ENCODE measurements around the gene TNFSF13.

TNFSF13 gene, protein sequence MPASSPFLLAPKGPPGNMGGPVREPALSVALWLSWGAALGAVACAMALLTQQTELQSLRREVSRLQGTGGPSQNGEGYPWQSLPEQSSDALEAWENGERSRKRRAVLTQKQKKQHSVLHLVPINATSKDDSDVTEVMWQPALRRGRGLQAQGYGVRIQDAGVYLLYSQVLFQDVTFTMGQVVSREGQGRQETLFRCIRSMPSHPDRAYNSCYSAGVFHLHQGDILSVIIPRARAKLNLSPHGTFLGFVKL

DNA sequence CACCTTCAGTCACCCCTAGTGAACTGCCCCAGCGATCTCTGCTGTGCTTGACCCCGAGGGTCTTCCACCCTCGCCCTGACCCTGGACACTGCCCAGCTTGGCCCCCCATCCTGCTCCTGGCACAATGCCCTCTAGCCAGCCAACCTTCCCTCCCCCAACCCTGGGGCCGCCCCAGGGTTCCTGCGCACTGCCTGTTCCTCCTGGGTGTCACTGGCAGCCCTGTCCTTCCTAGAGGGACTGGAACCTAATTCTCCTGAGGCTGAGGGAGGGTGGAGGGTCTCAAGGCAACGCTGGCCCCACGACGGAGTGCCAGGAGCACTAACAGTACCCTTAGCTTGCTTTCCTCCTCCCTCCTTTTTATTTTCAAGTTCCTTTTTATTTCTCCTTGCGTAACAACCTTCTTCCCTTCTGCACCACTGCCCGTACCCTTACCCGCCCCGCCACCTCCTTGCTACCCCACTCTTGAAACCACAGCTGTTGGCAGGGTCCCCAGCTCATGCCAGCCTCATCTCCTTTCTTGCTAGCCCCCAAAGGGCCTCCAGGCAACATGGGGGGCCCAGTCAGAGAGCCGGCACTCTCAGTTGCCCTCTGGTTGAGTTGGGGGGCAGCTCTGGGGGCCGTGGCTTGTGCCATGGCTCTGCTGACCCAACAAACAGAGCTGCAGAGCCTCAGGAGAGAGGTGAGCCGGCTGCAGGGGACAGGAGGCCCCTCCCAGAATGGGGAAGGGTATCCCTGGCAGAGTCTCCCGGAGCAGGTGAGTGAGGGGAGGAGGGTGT is at the start of gene TNFSF13:
TNFSF13 (plus strand) TSS at position 207 of the 776 bp plus-strand sequence; CDS start at position 497, 290 bp downstream.
- DNase-seq (ENCODE audit: low spot score) = no peak

GRCh38 chr17:7508846-7509245 is 49.7 kb upstream of the TNFSF13 start:
- DNase-seq (ENCODE audit: low spot score) = no peak

DNA sequence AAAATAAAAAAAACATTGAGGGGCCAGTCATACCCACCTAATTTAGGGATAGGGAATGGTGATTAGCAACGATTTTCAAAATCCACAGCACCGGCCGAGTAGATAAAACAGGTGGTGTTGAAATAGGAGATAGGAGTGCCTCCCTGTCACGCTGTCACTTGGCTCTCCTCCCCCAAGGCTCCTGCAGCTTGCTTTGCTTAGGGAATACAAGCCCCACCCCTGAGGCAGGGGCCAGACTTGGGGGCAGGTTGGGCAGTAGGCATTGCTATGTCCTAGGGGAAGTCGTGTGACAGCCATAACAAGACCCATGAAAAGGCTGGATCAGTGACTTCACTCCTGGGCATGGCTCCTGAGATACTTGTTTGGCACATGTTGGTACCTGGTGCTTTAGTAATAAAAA is 48.6 kb upstream of the TNFSF13 start:
- DNase-seq (ENCODE audit: low spot score) = no peak

DNA sequence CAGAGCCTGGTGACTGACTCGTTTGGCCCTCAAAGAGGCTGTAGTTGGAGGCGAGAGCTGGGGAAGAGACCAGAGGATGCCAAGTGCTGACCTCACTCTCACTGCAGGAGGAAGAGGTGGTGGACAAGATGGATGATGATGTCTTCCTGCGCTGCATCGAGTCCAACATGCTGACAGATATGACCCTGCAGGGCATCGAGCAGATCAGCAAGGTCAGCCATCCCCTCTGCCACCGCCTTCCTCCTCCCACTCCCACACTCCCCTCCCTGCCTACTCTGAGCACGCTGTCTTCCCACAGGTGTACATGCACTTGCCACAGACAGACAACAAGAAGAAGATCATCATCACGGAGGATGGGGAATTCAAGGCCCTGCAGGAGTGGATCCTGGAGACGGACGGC is 47.4 kb upstream of the TNFSF13 start:
- DNase-seq (ENCODE audit: low spot score) = no peak

- no peak for DNase-seq (ENCODE audit: low spot score)
Measured at GRCh38 chr17:7512105-7512504, 46.4 kb upstream of the TNFSF13 start.

DNA sequence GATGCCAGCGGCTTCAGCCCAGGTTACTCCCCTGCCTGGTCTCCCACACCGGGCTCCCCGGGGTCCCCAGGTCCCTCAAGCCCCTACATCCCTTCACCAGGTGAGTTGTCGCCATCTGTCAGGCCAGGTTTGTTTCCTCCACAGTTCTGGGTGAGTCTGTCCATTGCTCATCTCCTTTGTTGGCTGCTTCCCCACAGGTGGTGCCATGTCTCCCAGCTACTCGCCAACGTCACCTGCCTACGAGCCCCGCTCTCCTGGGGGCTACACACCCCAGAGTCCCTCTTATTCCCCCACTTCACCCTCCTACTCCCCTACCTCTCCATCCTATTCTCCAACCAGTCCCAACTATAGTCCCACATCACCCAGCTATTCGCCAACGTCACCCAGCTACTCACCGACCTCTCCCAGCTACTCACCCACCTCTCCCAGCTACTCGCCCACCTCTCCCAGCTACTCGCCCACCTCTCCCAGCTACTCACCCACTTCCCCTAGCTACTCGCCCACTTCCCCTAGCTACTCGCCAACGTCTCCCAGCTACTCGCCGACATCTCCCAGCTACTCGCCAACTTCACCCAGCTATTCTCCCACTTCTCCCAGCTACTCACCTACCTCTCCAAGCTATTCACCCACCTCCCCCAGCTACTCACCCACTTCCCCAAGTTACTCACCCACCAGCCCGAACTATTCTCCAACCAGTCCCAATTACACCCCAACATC is 45.6 kb upstream of the TNFSF13 start:
- no peak for DNase-seq (ENCODE audit: low spot score)

DNA sequence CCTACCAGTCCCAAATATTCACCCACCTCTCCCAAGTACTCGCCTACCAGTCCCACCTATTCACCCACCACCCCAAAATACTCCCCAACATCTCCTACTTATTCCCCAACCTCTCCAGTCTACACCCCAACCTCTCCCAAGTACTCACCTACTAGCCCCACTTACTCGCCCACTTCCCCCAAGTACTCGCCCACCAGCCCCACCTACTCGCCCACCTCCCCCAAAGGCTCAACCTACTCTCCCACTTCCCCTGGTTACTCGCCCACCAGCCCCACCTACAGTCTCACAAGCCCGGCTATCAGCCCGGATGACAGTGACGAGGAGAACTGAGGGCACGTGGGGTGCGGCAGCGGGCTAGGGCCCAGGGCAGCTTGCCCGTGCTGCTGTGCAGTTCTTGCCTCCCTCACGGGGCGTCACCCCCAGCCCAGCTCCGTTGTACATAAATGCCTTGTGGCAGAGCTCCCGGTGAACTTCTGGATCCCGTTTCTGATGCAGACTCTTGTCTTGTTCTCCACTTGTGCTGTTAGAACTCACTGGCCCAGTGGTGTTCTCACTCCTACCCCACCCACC is 44.6 kb upstream of the TNFSF13 start:
- no peak for DNase-seq (ENCODE audit: low spot score)

DNA sequence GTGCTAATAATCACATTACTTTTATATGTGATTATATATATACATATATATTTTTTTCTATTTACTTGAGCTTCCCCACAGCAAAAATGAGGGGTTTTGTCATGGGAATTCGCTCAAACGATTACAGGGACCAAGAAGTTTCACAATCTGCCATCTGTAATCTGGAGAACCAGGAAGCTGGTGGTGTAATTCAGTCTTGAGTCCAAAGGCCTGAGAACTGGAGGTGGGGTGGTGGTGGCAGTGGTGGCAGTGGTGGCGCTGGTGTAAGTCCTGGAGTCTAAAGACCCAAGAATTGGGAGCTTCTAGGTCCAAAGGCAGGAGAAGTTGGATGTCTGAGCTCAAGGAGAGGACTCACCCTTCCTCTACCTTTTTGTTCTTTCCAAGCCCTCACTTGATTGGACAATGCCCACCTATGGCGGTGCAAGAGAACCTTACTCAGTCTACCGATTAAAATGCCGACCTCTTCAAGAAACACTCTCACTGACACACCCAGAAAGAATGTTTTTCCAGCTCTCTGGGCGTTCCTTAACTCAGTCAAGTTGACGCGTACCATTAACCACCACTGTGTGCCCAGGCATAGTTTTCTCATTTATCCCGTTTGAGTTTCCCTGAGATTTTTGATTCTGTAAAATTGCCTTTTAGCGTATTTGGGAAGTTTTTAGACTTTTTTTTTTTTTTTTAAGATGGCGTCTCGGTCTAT is 42.5 kb upstream of the TNFSF13 start:
- DNase-seq (ENCODE audit: low spot score) = no peak

DNA sequence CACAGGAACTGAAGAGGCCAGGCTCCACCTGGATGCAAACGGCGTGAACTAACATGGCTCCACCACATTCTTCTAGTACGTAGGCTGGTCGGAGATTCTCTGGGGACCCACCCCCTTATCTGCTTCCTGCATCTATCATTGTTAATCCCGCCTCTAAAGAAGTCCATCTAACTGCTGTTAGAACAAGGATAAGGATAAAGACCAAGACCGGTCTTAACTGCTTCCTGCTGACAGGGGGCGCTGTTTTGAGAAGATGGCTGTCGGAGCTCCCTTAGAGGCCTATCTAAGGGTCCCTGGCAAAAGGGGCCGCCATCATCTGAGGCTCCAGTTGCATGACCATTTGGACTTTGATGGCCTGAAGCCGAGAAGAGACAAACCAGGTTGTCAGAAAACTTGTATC is 35.5 kb upstream of the TNFSF13 start:
- no peak for DNase-seq (ENCODE audit: low spot score)

DNA sequence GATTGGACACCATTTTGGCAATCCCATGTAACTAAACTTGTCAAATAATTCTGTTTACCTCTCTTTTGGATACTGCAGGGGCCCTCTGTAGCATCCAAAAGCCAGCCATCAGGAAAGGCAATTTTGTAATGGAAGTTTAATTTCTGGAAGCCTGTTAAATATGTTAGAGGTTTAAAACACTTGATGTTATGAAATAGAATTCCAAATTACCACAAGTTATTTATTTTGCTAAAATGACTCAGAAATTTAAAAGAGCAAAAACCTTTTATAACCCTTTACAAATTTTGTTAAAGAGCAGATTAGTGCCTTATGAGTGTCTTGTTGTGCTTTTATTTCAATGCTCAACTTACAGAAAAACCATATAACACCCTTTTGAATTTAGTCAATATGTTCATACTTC is 29.7 kb upstream of the TNFSF13 start:
- no peak for DNase-seq (ENCODE audit: low spot score)

GRCh38 chr17:7530023-7530900 is 28.3 kb upstream of the TNFSF13 start:
- DNase-seq (ENCODE audit: low spot score) = no peak

DNA sequence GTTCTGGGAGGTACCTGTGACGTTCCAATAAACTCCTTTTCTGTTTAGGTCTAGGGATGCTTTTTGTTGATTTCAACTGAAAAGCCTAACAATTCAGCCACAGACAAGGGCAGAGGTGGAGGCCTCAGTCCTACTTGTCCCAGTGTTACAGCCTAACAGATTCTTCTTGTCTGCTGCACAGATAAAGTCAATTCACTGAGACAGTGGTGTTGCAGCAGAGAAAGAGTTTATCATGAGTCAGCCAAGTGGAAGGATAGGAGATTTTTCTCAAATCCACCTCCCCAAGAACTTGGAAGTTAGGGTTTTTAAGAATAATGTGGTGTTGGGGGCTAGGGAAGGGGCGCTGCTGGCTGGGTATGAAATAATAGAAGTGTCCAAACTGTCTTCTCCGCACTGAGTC is 20.5 kb upstream of the TNFSF13 start:
- no peak for DNase-seq (ENCODE audit: low spot score)

- no peak for DNase-seq (ENCODE audit: low spot score)
Measured at GRCh38 chr17:7538891-7539545, 19.5 kb upstream of the TNFSF13 start.

- no peak for DNase-seq (ENCODE audit: low spot score)
Measured at GRCh38 chr17:7541074-7541621, 17.4 kb upstream of the TNFSF13 start.

DNA sequence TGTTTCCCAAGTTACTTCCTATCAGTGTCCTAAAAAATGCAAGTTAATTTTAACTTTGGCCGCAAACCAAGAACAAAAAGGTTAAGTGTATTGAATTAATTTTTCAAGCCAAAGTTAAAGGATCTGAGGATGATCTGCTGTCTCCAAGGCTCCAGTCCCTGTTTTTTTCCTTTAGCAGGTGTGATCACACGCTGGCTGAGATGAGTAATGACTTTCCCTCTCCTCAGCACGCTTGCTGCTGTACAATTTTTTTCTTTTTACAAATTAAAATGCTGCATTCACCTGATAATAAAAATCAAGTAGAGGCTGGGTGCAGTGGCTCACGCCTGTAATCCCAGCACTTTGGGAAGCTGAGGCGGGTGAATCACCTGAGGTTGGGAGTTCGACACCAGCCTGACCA is 13.6 kb upstream of the TNFSF13 start:
- no peak for DNase-seq (ENCODE audit: low spot score)

- DNase-seq (ENCODE audit: low spot score) = no peak
Measured at GRCh38 chr17:7548585-7549400, 9.8 kb upstream of the TNFSF13 start, which contains the start of gene TNFSF12. TSS of gene TNFSF12 (plus strand) at chr17:7549058. CDS start at chr17:7549154, 96 bp downstream.

DNA sequence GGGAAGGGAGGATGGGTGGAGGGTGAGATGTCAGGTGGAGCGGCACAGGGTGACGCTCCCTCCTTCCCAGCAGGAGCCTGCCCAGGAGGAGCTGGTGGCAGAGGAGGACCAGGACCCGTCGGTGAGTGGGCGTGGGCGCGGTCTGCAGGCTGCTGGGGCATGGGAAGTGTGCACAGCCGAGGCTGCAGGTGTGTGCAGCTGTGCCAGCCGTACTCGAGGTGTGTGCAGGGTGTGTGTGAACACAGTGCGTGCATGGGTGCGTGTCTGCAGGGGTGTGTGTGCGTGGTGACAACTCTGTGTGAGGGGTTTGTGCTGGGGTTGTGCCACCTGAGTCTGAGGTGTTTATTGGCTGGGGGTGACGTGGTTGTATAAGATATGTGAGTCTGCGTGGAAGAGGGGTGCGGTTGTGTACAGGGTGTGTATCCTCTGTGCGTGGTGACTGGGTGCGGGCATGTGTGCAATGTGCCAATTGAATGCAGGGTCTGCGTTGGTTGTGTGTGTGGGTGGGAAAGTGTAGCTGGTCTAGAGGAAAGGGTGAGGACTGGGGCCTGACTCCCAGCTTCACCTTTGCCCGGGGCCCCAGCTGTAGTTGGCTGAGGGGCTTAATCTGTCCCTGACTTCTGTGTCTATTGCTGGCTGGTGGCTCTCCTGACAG is 9.0 kb upstream of the TNFSF13 start:
- no peak for DNase-seq (ENCODE audit: low spot score)

DNA sequence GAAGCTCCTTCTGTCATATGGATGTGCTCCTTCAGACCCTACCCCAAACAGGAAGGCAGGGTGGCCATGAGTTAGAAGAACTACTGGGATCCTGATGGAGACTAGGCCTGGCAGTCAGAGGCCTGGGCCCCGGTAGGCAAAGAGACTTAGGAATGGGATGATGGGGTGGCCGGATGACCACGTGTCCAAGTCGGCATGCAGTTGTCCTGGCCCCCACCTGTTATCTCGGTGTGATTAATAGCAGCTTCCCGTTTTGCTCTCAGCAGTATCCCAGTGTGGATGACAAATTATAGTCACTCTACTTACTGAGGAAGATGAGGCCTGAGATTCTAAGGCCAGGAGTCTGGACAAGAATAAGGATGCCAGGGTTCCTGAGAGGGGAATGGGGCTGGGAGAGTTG is 8.2 kb upstream of the TNFSF13 start:
- DNase-seq (ENCODE audit: low spot score) = no peak

GRCh38 chr17:7551396-7551795 is 7.2 kb upstream of the TNFSF13 start:
- DNase-seq (ENCODE audit: low spot score) = no peak
